ENCODE measurements around the gene GPR162.
A peak's percentile ranks its signal among the peaks of the same experiment; 100 is the strongest.

Gene GPR162

DNA sequence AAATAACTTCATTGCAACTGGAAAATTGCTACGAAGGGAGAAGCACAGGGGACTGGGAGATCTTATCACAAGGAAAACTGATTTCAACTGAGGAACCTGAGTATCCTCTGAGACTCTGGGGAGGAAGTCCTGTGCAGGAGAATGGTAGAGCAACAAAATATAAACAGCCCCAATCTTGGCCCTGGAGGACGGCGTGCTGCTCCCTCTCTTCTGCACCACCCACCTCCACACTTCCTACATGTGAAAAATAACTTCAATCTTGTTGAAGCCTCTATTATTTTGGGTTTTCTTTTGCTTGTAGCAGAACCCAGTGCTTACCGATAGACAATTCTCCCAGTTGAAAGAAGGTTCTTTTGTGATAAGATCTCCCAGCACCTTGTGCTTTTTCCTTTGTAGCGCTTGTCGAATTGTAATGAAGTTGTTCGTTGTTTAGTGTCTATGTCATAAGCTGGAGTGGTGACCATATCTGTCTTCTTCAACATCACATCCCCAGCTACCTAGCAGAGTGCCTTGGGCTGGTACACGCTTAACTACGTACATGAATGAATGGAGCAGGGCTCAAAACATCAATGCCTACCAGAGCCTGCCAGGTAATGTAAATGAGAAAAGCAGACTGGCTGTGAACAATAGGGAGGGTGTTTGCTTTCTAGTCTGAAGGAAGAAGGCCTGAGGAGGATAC lies 35.1 kb upstream of the GPR162 start:
- DNase-seq (ENCODE audit: extremely low spot score, insufficient read length, low read depth) (no peak), FAIRE-seq (no peak)

DNA sequence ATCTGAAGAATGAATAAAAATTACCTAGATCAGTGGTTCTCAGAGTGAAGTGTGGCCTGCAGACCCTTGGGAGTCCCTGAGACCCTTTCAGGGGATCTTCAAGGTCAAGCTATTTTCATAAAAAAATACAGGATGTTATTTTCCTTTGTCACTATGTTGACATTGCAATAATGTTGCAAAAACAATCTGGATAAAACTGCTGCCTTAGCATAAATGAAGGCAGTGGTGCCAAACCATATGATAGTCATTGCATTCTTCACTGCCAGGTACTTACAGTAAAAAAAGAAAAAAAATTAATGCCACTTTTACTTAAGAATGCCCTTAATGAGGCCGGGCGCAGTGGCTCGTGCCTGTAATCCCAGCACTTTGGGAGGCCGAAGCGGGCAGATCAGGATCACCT lies 34.3 kb upstream of the GPR162 start:
- DNase-seq (ENCODE audit: extremely low spot score, insufficient read length, low read depth) (no peak), FAIRE-seq (no peak)

DNA sequence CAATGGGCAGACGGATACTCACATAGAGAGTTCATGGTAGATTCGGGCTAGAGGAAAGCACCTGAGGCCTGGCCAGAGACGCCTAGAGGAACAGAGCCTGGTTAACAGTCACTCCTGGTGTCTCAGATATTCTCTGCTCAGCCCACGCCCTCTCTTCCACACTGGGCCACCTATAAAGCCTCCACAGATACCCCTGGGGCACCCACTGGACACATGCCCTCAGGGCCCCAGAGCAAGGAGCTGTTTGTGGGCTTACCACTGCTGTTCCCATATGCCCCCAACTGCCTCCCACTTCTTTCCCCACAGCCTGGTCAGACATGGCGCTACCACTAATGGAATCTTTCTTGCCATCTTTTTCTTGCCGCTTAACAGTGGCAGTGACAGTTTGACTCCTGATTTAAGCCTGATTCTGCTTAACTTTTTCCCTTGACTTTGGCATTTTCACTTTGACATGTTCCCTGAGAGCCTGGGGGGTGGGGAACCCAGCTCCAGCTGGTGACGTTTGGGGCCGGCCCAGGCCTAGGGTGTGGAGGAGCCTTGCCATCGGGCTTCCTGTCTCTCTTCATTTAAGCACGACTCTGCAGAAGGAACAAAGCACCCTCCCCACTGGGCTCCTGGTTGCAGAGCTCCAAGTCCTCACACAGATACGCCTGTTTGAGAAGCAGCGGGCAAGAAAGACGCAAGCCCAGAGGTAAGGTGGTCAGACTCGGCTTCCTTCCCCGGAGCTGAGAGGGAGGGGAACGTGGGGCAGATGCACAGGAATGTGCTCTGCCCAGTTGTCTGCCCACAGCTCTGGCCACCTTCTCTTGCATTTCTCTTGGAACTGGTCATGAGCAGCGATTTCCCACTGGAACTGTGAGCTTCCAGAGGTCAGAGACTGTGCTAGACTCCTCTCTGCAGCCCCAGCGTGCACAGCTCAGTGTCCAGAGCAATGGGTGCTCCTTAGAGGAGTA lies 32.4 kb upstream of the GPR162 start, which contains the start of gene CD4:
Gene CD4, plus strand, starts transcription at position 557 of the 953 bp plus-strand sequence. CDS start 10,611 bp downstream, outside the sequence.
- FAIRE-seq: no peak
- DNase-seq (ENCODE audit: extremely low spot score, insufficient read length, low read depth): no peak

DNA sequence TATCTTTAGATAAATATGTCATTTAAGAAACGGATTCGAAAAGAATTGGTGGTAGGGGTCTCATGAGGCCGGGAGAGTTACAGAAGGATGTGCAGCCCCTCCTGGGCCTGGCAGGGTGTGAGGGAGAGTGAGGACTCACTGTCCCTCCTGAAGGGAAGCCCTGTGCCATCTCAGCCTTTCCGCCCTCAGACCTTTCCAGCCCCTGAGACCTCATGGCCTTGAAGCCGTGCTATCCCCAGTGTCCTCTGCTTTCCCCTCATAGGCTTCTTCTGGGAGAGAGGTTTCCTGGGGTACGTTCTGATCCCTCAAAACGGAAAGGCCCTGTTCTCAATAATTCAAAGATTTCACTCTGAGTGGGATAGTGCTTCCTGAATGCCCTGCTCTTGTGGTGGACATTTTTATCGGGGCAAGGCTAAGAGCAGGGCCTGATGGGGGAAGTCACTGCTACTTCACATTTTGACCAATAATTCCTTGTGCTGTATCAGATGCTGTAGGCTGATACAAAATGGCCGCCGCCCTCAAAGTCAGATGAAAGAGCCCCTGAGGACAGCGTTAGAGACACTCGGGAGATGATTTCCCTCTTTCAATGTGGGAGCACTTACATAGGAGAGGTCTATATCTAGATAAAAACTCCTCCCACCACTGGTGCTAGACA lies 31.0 kb upstream of the GPR162 start:
- DNase-seq (ENCODE audit: extremely low spot score, insufficient read length, low read depth) (no peak), FAIRE-seq (no peak)

DNA sequence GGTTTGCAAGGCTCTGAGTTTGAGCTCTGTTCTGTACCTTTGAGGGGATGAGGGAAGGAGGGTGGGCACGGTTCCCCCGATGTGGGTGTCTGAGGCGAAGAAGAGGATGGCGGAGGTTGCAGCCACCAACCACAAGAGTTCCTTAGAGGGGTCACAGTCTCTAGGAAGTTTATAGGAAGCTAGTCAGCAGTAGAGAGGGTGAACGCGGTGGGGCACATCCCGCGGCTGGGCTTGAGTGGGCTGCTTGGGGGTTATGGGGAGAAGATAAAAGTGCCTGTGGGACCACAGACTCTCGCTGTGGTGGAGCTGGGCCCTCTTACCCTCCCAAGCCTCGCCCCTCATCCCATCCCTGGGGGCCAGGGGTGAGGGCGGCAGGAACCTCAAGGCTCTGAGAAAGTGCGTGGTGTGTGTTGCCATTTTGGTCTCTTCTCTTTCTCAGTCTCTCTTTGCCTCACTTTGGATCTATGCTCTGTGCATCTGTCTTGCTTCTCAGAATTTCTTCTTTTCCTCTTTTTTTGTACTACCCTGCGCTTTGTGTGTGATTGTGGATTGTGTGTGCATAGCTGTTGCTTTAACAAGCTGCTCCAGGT lies 29.6 kb upstream of the GPR162 start:
- FAIRE-seq: no peak
- no peak for DNase-seq (ENCODE audit: extremely low spot score, insufficient read length, low read depth)

DNA sequence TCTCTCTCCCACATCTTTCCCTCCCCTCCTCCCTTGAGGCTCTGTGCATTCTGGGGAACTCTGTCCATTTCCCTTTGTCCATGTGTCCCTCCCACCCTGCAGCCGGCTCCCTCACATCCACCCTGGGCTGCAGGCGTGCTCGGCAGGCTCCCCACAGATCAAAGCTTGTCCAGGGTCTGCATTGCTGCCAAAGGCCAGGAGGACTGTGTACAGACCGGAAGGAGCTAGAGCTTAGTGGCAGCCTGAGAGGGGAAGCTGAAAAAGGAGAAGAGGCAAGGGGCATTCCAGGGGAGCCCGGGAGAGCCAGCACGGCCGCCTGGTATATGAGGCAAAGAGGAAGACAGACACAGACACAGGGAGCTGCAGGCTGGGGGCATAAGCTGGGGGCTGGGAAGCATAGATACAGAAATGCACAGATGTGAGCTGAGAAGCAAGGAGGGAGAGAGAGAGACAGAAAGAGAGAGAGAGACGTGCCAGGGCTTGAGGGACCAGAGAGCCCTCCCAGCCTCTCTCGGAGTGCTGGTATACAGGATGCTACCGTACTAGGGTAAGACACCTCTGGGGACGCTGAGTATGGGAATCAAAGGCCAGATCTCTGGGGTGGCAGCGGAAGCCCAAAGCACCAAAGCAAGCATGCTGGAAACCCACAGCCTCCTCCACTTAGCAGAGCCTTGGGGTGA lies 29.0 kb upstream of the GPR162 start:
- DNase-seq (ENCODE audit: extremely low spot score, insufficient read length, low read depth): no peak
- FAIRE-seq: peak; percentile 59

DNA sequence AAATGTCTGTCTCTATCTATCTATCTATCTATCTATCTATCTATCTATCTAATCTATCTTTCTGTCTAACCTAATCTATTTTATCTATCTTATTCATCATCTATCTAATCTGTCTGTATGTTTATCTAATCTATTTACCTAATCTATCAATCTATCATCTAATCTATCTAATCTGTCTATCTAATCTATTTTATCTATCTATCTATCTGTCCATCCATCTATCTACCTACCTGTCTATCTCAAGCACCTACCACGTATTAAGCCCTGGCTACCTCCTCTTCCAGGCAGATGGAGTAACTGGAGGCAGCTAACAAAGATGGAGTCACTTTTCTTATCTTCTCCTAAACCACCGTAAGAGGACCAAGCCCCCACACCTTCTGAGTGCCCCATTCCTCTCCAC lies 26.5 kb upstream of the GPR162 start:
- no peak for FAIRE-seq

DNA sequence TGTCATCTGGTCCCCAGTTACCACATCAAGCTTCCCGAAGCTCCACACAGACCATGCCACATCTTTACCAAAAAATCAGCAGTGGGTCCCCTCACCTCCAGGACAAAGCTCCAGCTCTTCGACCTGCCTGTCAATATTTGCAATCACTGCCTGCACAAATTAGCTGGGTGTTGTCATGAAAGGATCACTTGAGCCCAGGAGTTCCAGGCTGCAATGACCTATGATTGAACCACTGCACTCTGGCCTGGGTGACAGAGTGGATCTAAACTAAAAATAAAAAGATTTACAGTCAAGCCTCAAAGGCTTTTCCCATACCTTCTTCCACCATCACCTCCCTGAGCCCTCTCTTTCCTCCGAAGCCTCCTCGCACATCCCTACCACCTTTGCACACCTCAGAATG lies 25.0 kb upstream of the GPR162 start:
- FAIRE-seq: no peak
- no peak for DNase-seq (ENCODE audit: extremely low spot score, insufficient read length, low read depth)

More for the DNA sequence above, 26.5 kb upstream of the GPR162 start:
- DNase-seq (ENCODE audit: extremely low spot score, insufficient read length, low read depth): no peak

DNA sequence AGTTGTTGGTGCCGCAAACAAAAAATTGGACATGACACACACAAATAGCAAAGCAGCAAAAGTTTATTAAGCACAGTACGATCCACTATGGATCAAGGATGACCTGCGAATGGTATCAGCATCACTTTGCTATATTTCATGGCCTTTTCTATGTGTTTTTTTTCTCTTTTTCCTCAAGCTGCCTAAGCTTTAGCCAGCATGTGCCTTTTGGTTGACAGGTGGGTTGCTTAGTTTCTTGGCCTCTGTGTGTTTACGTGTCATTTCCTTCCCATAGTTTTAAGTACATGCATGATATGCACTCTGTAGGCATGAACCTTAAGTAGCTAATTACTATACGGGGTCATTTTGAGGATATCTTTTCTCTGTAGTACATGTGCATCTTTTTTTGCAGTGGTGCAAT lies 22.5 kb upstream of the GPR162 start:
- FAIRE-seq (no peak), DNase-seq (ENCODE audit: extremely low spot score, insufficient read length, low read depth) (no peak)

DNA sequence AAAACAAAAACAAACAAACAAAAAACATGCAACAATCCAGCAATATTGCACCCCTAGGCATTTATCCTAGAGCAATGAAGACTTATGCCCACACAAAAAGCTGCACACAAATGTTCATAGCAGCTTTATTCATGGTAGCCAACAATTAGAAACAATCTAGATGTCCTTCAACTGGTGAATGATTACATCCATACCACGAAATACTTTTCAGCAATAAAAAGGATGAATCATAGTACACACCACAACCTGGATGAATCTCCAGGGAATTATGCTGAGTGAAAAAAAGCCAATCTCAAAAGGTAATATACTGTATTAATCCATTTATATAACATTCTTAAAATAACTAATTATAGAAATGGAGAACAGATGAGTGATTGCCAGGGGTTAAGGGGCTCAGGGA lies 14.5 kb upstream of the GPR162 start:
- FAIRE-seq: no peak
- no peak for DNase-seq (ENCODE audit: extremely low spot score, insufficient read length, low read depth)

DNA sequence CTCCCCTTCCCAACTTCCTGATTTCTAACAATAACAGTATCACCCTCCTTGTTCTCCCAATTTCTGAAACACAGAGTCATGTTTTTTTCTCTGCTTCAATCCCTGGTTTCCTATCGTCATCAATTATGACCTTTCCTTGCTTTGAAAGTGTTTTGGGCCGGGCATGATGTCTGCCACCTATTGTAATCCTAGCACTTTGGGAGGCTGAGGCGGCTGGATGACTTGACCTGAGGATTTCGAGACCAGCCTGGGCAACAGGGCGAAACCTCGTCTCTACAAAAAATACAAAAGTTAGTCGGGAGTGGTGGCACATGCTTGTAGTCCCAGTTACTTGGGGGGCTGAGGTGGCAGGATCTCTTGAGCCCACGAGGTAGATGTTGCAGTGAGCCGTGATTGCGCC lies 12.6 kb upstream of the GPR162 start:
- FAIRE-seq: no peak
- no peak for DNase-seq (ENCODE audit: extremely low spot score, insufficient read length, low read depth)

DNA sequence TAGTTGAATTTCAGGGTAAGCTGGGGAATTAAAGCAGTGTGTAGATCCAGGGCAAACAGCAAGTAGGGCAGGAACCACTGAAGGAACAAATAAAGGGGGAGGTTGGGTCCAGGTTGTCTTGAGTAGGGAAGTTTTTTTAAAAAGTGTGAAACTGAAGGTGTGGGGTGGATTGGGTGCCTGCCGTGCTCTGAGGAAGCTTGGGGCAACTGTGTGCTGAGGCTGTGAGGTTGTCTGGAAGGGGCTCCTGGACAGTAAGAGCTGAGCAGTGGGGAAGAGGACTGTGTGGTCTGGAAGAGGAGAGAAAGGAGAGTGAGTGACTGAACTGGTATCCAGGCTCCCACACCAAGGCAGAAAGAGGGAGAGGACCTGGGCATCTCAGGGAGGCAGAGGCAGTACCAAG lies 10.9 kb upstream of the GPR162 start:
- FAIRE-seq (no peak), DNase-seq (ENCODE audit: extremely low spot score, insufficient read length, low read depth) (no peak)

DNA sequence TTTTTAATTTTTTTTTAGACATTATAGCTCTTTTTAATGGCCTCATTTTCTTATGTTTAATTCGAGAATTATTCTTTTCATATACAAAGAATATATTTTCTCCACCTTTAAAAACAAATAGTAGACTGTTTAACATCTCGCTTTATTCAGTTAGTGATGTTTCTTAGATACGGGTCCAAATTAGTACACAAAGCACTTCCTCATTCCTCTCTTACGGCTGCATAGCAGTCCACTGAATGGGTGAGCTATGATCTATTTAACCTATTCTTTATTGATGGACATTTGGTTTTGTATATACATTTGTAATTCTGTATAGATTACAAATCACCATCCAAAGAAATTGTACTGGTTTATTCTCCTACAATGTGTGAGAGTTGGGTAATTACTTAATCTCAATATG lies 8.3 kb upstream of the GPR162 start:
- FAIRE-seq: no peak
- DNase-seq (ENCODE audit: extremely low spot score, insufficient read length, low read depth): no peak

DNA sequence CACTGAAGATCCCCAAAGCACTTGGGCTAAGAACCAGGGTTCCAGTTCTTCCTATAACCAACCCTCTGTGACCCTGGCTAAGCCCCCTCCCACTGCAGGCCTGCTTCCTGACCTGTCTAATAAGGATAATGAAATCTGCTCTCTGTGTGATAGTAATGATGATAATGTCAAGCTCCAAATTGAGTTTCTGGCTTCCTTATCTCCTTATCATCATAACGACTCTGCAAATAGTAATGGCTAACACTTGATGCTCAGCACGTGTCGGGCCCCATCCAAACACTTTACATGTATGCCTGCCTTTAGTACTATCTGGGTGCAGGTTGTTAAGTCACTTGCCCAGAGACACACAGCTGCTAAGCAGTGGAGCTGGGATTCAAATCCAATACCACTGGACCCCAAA lies 5.0 kb upstream of the GPR162 start:
- FAIRE-seq (no peak), DNase-seq (ENCODE audit: extremely low spot score, insufficient read length, low read depth) (no peak)

DNA sequence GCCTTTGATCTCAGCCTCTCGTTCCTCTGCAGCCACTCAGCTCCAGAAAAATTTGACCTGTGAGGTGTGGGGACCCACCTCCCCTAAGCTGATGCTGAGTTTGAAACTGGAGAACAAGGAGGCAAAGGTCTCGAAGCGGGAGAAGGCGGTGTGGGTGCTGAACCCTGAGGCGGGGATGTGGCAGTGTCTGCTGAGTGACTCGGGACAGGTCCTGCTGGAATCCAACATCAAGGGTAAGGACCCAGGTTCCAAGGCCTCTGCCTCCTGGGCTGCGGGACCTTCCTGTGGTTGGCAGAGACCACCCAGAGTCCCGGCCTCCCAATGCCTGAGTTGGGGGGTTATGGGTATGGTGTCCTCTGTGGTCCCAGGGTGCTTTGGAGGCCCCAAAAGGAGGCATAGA lies 4.5 kb upstream of the GPR162 start:
- DNase-seq (ENCODE audit: extremely low spot score, insufficient read length, low read depth) (no peak), FAIRE-seq (no peak)

DNA sequence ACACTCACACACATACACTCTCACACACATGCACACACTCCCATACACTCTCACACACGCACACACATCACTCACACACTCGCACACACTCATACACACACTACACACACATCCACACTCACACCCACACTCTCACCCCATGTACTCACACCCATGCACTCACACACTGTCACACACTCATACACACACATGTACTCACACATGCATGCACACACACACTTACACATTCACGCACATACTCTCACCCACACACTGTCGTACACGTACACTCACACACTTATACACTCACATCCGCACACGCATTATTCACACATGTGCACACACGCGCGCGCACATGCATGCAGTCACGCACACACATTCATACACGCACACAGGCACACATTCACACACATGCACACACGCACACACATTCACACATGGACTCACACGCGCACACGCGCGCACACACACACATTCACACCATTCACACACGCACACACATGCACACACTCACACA lies 3.9 kb upstream of the GPR162 start:
- no peak for FAIRE-seq
- no peak for DNase-seq (ENCODE audit: extremely low spot score, insufficient read length, low read depth)

DNA sequence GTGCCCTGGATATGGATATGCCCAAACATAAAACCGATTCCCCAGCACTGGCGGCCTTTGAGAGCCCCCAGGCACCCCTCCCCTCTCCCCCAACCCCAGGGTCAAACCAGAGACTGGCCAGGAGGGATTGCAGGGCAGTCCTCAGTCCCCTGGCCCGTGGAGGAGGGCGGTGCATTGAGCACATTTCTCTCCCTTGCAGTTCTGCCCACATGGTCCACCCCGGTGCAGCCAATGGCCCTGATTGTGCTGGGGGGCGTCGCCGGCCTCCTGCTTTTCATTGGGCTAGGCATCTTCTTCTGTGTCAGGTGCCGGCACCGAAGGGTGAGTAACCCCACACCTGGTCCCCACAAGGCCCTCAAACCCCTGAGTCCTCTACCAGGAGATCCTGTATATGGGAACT lies 3.4 kb upstream of the GPR162 start:
- no peak for DNase-seq (ENCODE audit: extremely low spot score, insufficient read length, low read depth)
- no peak for FAIRE-seq

DNA sequence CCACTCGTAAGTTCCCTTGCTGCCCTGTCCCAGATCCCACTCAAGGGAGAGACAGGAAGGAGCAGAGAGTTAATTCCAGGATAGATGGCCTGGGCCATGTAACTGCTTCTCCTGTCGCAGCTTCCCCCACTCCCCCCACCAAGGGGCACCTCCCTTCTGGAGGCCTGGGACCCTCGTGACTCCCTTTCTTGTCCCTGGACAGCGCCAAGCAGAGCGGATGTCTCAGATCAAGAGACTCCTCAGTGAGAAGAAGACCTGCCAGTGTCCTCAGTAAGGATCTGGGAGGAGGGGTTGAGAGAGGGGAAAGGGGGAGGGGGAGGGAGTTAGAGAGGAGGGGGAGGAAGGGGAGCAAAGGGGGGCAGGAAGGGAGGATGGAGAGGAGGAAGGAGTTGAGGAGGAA lies 3.0 kb upstream of the GPR162 start:
- DNase-seq (ENCODE audit: extremely low spot score, insufficient read length, low read depth): no peak
- no peak for FAIRE-seq

DNA sequence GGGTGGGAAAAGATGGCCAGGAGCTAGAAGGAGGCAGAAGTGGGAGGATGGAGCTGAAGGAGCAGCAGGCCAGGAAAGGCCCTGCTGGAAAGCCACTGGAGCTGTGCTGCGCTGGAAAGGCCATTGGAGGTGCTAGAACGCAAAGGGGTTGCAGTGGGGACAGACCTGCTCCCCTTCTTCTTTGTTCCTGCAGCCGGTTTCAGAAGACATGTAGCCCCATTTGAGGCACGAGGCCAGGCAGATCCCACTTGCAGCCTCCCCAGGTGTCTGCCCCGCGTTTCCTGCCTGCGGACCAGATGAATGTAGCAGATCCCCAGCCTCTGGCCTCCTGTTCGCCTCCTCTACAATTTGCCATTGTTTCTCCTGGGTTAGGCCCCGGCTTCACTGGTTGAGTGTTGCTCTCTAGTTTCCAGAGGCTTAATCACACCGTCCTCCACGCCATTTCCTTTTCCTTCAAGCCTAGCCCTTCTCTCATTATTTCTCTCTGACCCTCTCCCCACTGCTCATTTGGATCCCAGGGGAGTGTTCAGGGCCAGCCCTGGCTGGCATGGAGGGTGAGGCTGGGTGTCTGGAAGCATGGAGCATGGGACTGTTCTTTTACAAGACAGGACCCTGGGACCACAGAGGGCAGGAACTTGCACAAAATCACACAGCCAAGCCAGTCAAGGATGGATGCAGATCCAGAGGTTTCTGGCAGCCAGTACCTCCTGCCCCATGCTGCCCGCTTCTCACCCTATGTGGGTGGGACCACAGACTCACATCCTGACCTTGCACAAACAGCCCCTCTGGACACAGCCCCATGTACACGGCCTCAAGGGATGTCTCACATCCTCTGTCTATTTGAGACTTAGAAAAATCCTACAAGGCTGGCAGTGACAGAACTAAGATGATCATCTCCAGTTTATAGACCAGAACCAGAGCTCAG lies 2.3 kb upstream of the GPR162 start:
- FAIRE-seq: no peak
- DNase-seq (ENCODE audit: extremely low spot score, insufficient read length, low read depth): no peak

All from GM18507 (cell line).